ENCODE data around the gene FOSL1. TPM values are rescaled to one million over a fixed set of nuclear protein-coding genes. Genes with fewer than 3 reads are reported as not detected.

FOSL1 gene
- total RNA-seq, 4 donors from 2014 or later, result 2.8 to 223 (median 57.0) TPM

GRCh38 chr11:65853246-65853979 lies 46.8 kb downstream of the FOSL1 start:
- no peak for DNase-seq (ENCODE audit: low spot score)
- TF ChIP-seq CTCF (IDR thresholded peaks at IDR 0.05), result no peak

GRCh38 chr11:65852508-65853245 lies 47.5 kb downstream of the FOSL1 start:
- no peak for TF ChIP-seq CTCF (IDR thresholded peaks at IDR 0.05)
- no peak for ATAC-seq (ENCODE audit: low FRiP score)
- no peak for DNase-seq (ENCODE audit: low spot score)

More at GRCh38 chr11:65853246-65853979, 46.8 kb downstream of the FOSL1 start:
- ATAC-seq (ENCODE audit: low FRiP score), result no peak

- DNase-seq (ENCODE audit: low spot score), result no peak
- no peak for TF ChIP-seq CTCF (IDR thresholded peaks at IDR 0.05)
- no peak for ATAC-seq (ENCODE audit: low FRiP score)
Observed at GRCh38 chr11:65851811-65852507, 48.2 kb downstream of the FOSL1 start.

GRCh38 chr11:65851083-65851579 lies 49.1 kb downstream of the FOSL1 start:
- TF ChIP-seq CTCF (IDR thresholded peaks at IDR 0.05), result no peak
- DNase-seq (ENCODE audit: low spot score), result no peak
- ATAC-seq (ENCODE audit: low FRiP score), result no peak

- DNase-seq (ENCODE audit: low spot score) (no peak), ATAC-seq (ENCODE audit: low FRiP score) (no peak)
- no peak for TF ChIP-seq CTCF (IDR thresholded peaks at IDR 0.05)
Observed at GRCh38 chr11:65850217-65851082, 49.7 kb downstream of the FOSL1 start.

GRCh38 chr11:65849771-65850216 lies 50.4 kb downstream of the FOSL1 start:
- ATAC-seq (ENCODE audit: low FRiP score) (no peak), DNase-seq (ENCODE audit: low spot score) (no peak)
- no peak for TF ChIP-seq CTCF (IDR thresholded peaks at IDR 0.05)
